ENCODE results near the gene CDH4. TPM values are rescaled to one million over a fixed set of nuclear protein-coding genes. Genes with fewer than 3 reads are reported as not detected.

Gene CDH4
- total and polyA plus RNA-seq, 2 of the 13 experiments (the other 11 are each of a cell fraction or from before 2014, with no cell fraction given): not detected

- ChIA-PET POLR2A (no interaction called here), CTCF (ENCODE audit: low intra/inter-chr PET ratio, low total read pairs) (no interaction called here)
- H3K4me3 ChIP-seq (replicated peaks in 1 of 3; ENCODE audit: insufficient read depth in 1 of 3, low read depth in 2 of 3, low read length in 3 of 3): no peak overlapping the region
- H3K9me3 ChIP-seq (ENCODE audit: low read length): no peaks in the 10 kb centered on the region
- peaks cover 25 to 89% of the 10 kb centered on the region in 2 experiments for H3K27me3 ChIP-seq (ENCODE audit: control insufficient read depth in 1 of 2, insufficient read depth in 2 of 2, low read length in 2 of 2)
- no peaks in the 10 kb centered on the region for H3K36me3 ChIP-seq (replicated peaks in 1 of 2; ENCODE audit: control insufficient read depth in 1 of 2, insufficient read depth in 2 of 2, low read length in 2 of 2)
- in situ Hi-C loops (cut with HindIII; ENCODE audit: extremely low pct_ligation_motif_present, low pct_unique_long_range_greater_than_20kb) (no loop called here), intact Hi-C loops (cut with micrococcal nuclease; ENCODE audit: unreplicated experiment) (no loop called here)
- H3K9ac ChIP-seq (ENCODE audit: insufficient read depth, low read depth, low read length): no peak overlapping the region
- ATAC-seq: no peak
- no peak for DNase-seq (ENCODE audit: low spot score)
- BruUV-seq (replicated peaks): no TSS peak
- 4% methylated on average over 8 of the region's 8 CpGs for WGBS (ENCODE audit: low lambda C conversion rate)
- H3K79me2 ChIP-seq (ENCODE audit: insufficient read depth, low read length): no peaks in the 10 kb centered on the region
- no peaks in the 10 kb centered on the region for H4K20me1 ChIP-seq (ENCODE audit: insufficient read depth, low read length)
- no peak for FAIRE-seq
- TF ChIP-seq HNRNPK (IDR thresholded peaks at IDR 0.05; ENCODE audit: low read depth, low read length, poor library complexity, severe bottlenecking) (no peak), FOXP4 (CRISPR knock-in tag; IDR thresholded peaks at IDR 0.05) (no peak), ZNF558 (CRISPR knock-in tag; IDR thresholded peaks at IDR 0.05; ENCODE audit: borderline replicate concordance) (no peak), TCF7 (IDR thresholded peaks at IDR 0.05; ENCODE audit: low read depth) (no peak), AKAP8 (CRISPR knock-in tag; IDR thresholded peaks at IDR 0.05) (no peak), NFKB2 (CRISPR knock-in tag; IDR thresholded peaks at IDR 0.05; ENCODE audit: borderline replicate concordance) (no peak), ZNF687 (CRISPR knock-in tag; IDR thresholded peaks at IDR 0.05) (no peak), ZNF207 (IDR thresholded peaks at IDR 0.05; ENCODE audit: borderline replicate concordance) (no peak)
- H3K4me2 ChIP-seq (ENCODE audit: low read depth, low read length): no peak overlapping the region
- H2AFZ ChIP-seq (ENCODE audit: low read length): no peak overlapping the region
- no peak overlapping the region for H3K27ac ChIP-seq (ENCODE audit: extremely low read length, insufficient read depth, low read length)
- H3K4me1 ChIP-seq (ENCODE audit: insufficient read depth, low read length): no peaks in the 10 kb centered on the region
These were observed 394.4 kb downstream of the CDH4 start for GRCh38 chr20:61646453-61646852.

Data from HepG2 (cell line).